ENCODE results near the gene VPS54. TPM values are rescaled to one million over a fixed set of nuclear protein-coding genes. Genes with fewer than 3 reads are reported as not detected.

The VPS54 gene
- total and polyA plus RNA-seq, 9 of the 15 experiments (the other 6 are each of a cell fraction or from before 2014, with no cell fraction given), result 4.9 to 23.2 (median 13.2) TPM

- TF ChIP-seq ZBTB7A (IDR thresholded peaks at IDR 0.05; ENCODE audit: borderline replicate concordance, control insufficient read depth, low read depth, low read length), result no peak; the same call in 1 of the 2 replicates
- no peak for TF ChIP-seq XRCC5 (IDR thresholded peaks at IDR 0.05; ENCODE audit: low read depth, low read length)
- 0 out of 2 replicates have a peak, but pooled peaks have one; percentile 8 for TF ChIP-seq SP1 (CRISPR knock-in tag; IDR thresholded peaks at IDR 0.05)
- TF ChIP-seq GTF3C2 (IDR thresholded peaks at IDR 0.05; ENCODE audit: borderline replicate concordance, extremely low read depth, insufficient read length), result no peak
- no peak for TF ChIP-seq TSC22D4 (tag; IDR thresholded peaks at IDR 0.05)
- TF ChIP-seq SMAD1 (IDR thresholded peaks at IDR 0.05; ENCODE audit: low read depth, low read length, partially characterized antibody), result peak; percentile 47
- TF ChIP-seq KDM2B (CRISPR knock-in tag; IDR thresholded peaks at IDR 0.05), result no peak
- TF ChIP-seq CCAR2 (IDR thresholded peaks at IDR 0.05; ENCODE audit: low read depth, low read length), result no peak
- peak; percentile 68; the same call in 1 of the 2 replicates for TF ChIP-seq POLR2H (tag; IDR thresholded peaks at IDR 0.05; ENCODE audit: low read depth)
- no peak for TF ChIP-seq HMG20B (CRISPR knock-in tag; IDR thresholded peaks at IDR 0.05)
- TF ChIP-seq TBL1XR1 (IDR thresholded peaks at IDR 0.05; ENCODE audit: low read length in 2 of 2), result no peak
- TF ChIP-seq, protein P1, sequence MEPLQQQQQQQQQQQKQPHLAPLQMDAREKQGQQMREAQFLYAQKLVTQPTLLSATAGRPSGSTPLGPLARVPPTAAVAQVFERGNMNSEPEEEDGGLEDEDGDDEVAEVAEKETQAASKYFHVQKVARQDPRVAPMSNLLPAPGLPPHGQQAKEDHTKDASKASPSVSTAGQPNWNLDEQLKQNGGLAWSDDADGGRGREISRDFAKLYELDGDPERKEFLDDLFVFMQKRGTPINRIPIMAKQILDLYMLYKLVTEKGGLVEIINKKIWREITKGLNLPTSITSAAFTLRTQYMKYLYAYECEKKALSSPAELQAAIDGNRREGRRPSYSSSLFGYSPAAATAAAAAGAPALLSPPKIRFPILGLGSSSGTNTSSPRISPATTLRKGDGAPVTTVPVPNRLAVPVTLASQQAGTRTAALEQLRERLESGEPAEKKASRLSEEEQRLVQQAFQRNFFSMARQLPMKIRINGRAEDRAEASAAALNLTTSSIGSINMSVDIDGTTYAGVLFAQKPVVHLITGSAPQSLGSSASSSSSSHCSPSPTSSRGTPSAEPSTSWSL (CRISPR knock-in tag; IDR thresholded peaks at IDR 0.05; ENCODE audit: borderline replicate concordance), result no peak; the same call in 1 of the 2 replicates
- peak; percentile 73 for TF ChIP-seq TEAD2 (tag; IDR thresholded peaks at IDR 0.05)
- no peak for TF ChIP-seq ZNF253 (CRISPR knock-in tag; conservative IDR thresholded peaks at IDR 0.05)
- no peak; the same call in 1 of the 2 replicates for TF ChIP-seq ZFP1 (CRISPR knock-in tag; IDR thresholded peaks at IDR 0.05)
- 0 out of 2 replicates have a peak, but pooled peaks have one; percentile 28 for TF ChIP-seq BCOR (IDR thresholded peaks at IDR 0.05)
- no peak for TF ChIP-seq ZNF224 (CRISPR knock-in tag; IDR thresholded peaks at IDR 0.05)
- TF ChIP-seq PRPF4 (IDR thresholded peaks at IDR 0.05; ENCODE audit: insufficient read depth, low read depth, low read length, poor library complexity, severe bottlenecking), result no peak
- TF ChIP-seq GATA2 (CRISPR knock-in tag; IDR thresholded peaks at IDR 0.05), result no peak
- TF ChIP-seq GTF2A2 (tag; IDR thresholded peaks at IDR 0.05), result peak; percentile 49; the same call in 1 of the 2 replicates
Observed at GRCh38 chr2:64019083-64019974, at the start of gene VPS54 (continued).

Data from K562 (cell line).